Activated CD8-positive, alpha-beta T cell treated with anti-CD3 and anti-CD28 coated beads for 36 hours (primary cell): Measurements from ENCODE around the gene FGF13. TPM values are rescaled to one million over a fixed set of nuclear protein-coding genes. Genes with fewer than 3 reads are reported as not detected.

Experiments used
- ATAC-seq: fragments of 200-7000 bp; cut with Tn5 transposase; one replicate; pipeline ENCODE4 v1.10.0; 2021; ENCODE audit warnings: mild to moderate bottlenecking, moderate library complexity
- CTCF ChIA-PET: fragments of 350-600 bp; sonication (Branson Sonifier 250); formaldehyde crosslinking; loops from one replicate; lab custom pipeline; 2021; ENCODE audit warnings: antibody characterized with exemption; lab: Charles Lee
- POLR2A ChIA-PET: fragments of 350-600 bp; sonication (Branson Sonifier 250); formaldehyde crosslinking; loops from one replicate; lab custom pipeline; 2021; ENCODE audit warnings: antibody characterized with exemption; lab: Charles Lee
- DNase-seq: peaks from one replicate; pipeline ENCODE4 v3.0.0-alpha.2; 2020
- H3K27ac Mint-ChIP-seq: one replicate; pipeline ENCODE4 v1.8.0; 2021; ENCODE audit warnings: mild to moderate bottlenecking, mixed read lengths
- H3K27me3 Mint-ChIP-seq: one replicate; pipeline ENCODE4 v1.8.0; 2021; ENCODE audit warnings: mixed read lengths
- H3K36me3 Mint-ChIP-seq: one replicate; pipeline ENCODE4 v1.8.0; 2021; ENCODE audit warnings: low read depth, mixed read lengths
- H3K4me1 Mint-ChIP-seq: one replicate; pipeline ENCODE4 v1.8.0; 2021; ENCODE audit warnings: low read depth, mixed read lengths
- H3K4me3 Mint-ChIP-seq: one replicate; pipeline ENCODE4 v1.8.0; 2021; ENCODE audit warnings: mild to moderate bottlenecking, moderate library complexity, mixed read lengths
- H3K9me3 Mint-ChIP-seq: one replicate; pipeline ENCODE4 v1.8.0; 2021; ENCODE audit warnings: mixed read lengths
- CTCF ChIP-seq: fragments of 200-600 bp; IDR thresholded peaks from one replicate; pipeline ENCODE4 v1.8.0; 2022; ENCODE audit warnings: antibody characterized with exemption, mild to moderate bottlenecking
- intact Hi-C: fragments of 100-400 bp; cut with micrococcal nuclease; formaldehyde crosslinking; loops from one replicate; pipeline ENCODE4 v1.10.0; 2022
- total RNA-seq, 2 experiments: library from RNA; stranded (reverse); gene quantifications; one replicate each; pipeline ENCODE4 v1.2.3, GENCODE V29; 2021

FGF13 gene
- total RNA-seq, 2 experiments from 2014 or later = not detected

GRCh38 chrX:138704101-138704500 is 7.4 kb downstream of the FGF13 start:
- no peak for TF ChIP-seq CTCF
- ChIA-PET CTCF (no interaction called here), POLR2A (no interaction called here)
- Mint-ChIP-seq H3K4me1 (no peaks in the 10 kb centered on the region), H3K9me3 (no peaks in the 10 kb centered on the region), H3K4me3 (no peak overlapping the region), H3K27ac (no peak overlapping the region), H3K27me3 (peaks cover under 1% of the 10 kb centered on the region), H3K36me3 (no peaks in the 10 kb centered on the region)
- intact Hi-C loops = no loop called here
- no peak for ATAC-seq
- no peak for DNase-seq

GRCh38 chrX:138692591-138692990 is 18.9 kb downstream of the FGF13 start:
- no peak for DNase-seq
- Mint-ChIP-seq H3K4me1 (no peaks in the 10 kb centered on the region), H3K4me3 (no peak overlapping the region), H3K9me3 (no peaks in the 10 kb centered on the region), H3K27me3 (no peaks in the 10 kb centered on the region), H3K27ac (no peak overlapping the region), H3K36me3 (no peaks in the 10 kb centered on the region)
- ChIA-PET POLR2A (no interaction called here), CTCF (no interaction called here)
- no peak for TF ChIP-seq CTCF
- intact Hi-C loops = no loop called here
- ATAC-seq = no peak

DNA sequence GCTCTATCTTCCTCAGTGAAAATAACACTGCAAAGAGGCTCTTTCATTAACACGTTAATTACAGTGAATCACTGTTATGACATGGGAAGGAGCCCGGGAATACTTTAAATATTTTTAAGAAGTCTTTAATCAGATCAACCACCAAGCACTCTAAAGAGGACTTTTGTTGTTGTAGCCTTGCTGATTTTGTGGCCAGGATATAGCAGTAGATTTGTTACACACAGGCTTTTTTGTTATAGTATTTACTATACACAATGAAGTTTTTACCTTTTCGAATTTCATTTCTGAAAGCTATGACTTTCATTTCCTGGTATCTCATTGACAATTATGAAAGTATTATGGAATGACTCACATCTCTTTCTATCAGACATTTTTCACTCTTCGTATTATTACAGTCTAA is 20.3 kb downstream of the FGF13 start:
- CTCF ChIA-PET = no interaction called here
- POLR2A ChIA-PET = no interaction called here
- H3K27me3 Mint-ChIP-seq = no peaks in the 10 kb centered on the region

GRCh38 chrX:138690591-138690990 is 20.9 kb downstream of the FGF13 start:
- H3K9me3 Mint-ChIP-seq = no peaks in the 10 kb centered on the region
- H3K36me3 Mint-ChIP-seq = no peaks in the 10 kb centered on the region
- ChIA-PET CTCF (no interaction called here), POLR2A (no interaction called here)
- DNase-seq = no peak
- intact Hi-C loops = no loop called here
- H3K27me3 Mint-ChIP-seq = no peaks in the 10 kb centered on the region
- ATAC-seq = no peak
- H3K4me3 Mint-ChIP-seq = no peak overlapping the region
- TF ChIP-seq CTCF = no peak
- H3K4me1 Mint-ChIP-seq = no peaks in the 10 kb centered on the region
- H3K27ac Mint-ChIP-seq = no peak overlapping the region

More for the DNA sequence above, 20.3 kb downstream of the FGF13 start:
- no peak for TF ChIP-seq CTCF
- no peaks in the 10 kb centered on the region for H3K9me3 Mint-ChIP-seq
- no peaks in the 10 kb centered on the region for H3K36me3 Mint-ChIP-seq
- ATAC-seq = no peak
- H3K4me3 Mint-ChIP-seq = no peak overlapping the region
- intact Hi-C loops = no loop called here
- DNase-seq = no peak
- H3K27ac Mint-ChIP-seq = no peak overlapping the region
- no peaks in the 10 kb centered on the region for H3K4me1 Mint-ChIP-seq

DNA sequence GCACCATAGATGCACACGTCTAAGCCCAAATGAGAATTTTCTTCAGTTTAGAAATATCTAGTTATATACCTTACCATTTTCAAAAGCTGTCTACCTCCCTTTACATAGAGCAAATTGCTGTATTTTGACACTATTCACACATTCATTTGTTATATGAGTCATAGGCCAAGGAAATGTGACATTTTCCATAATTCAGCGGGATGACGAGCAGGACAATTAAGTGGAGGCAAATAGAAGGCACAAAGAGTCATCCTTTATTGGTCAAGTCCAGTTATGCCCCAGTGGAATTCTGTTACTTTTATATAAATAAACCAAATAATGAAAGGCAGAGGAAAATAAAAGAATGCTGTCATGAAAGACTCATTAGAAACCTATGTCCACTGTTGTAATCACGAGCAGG is 27.9 kb downstream of the FGF13 start:
- no peak overlapping the region for H3K4me3 Mint-ChIP-seq
- H3K27me3 Mint-ChIP-seq = no peaks in the 10 kb centered on the region
- H3K36me3 Mint-ChIP-seq = no peaks in the 10 kb centered on the region
- no peak overlapping the region for H3K27ac Mint-ChIP-seq
- no peaks in the 10 kb centered on the region for H3K4me1 Mint-ChIP-seq
- ChIA-PET CTCF (no interaction called here), POLR2A (no interaction called here)
- no peaks in the 10 kb centered on the region for H3K9me3 Mint-ChIP-seq
- no peak for DNase-seq
- TF ChIP-seq CTCF = no peak
- no peak for ATAC-seq
- intact Hi-C loops = no loop called here
